Measurements from ENCODE around the gene IMPDH1. TPM values are rescaled to one million over a fixed set of nuclear protein-coding genes. Genes with fewer than 3 reads are reported as not detected.

Gene IMPDH1
- total RNA-seq, 1 experiment from 2014 or later = 57.1 TPM

DNA sequence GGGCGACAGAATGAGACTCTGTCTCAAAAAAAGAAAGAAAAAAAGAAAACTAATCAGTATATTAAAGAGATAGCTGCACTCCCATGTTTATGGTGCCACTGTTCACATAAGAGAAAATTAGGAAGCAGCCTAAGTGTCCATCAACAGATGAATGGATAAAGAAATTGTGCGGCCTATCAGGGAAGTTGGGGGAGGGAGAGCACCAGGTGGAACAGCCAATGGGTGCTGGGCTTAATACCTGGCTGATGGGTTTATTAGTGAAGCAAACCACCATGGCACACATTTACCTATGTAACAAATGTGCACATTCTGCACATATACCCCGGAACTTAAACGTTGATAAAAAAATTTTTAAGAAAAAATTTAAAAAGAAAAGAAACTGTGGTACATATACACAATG is 39.3 kb downstream of the IMPDH1 start:
- Mint-ChIP-seq H3K4me3 (ENCODE audit: low read depth, unreplicated experiment) (no peak overlapping the region), H3K4me1 (ENCODE audit: low read depth, unreplicated experiment) (no peaks in the 10 kb centered on the region), H3K27me3 (ENCODE audit: unreplicated experiment) (peaks cover 62% of the 10 kb centered on the region), H3K9me3 (ENCODE audit: low read depth, unreplicated experiment) (no peaks in the 10 kb centered on the region), H3K36me3 (ENCODE audit: insufficient read depth, unreplicated experiment) (peaks cover 1% of the 10 kb centered on the region), H3K27ac (ENCODE audit: unreplicated experiment) (no peak overlapping the region)
- TF ChIP-seq, protein P1, sequence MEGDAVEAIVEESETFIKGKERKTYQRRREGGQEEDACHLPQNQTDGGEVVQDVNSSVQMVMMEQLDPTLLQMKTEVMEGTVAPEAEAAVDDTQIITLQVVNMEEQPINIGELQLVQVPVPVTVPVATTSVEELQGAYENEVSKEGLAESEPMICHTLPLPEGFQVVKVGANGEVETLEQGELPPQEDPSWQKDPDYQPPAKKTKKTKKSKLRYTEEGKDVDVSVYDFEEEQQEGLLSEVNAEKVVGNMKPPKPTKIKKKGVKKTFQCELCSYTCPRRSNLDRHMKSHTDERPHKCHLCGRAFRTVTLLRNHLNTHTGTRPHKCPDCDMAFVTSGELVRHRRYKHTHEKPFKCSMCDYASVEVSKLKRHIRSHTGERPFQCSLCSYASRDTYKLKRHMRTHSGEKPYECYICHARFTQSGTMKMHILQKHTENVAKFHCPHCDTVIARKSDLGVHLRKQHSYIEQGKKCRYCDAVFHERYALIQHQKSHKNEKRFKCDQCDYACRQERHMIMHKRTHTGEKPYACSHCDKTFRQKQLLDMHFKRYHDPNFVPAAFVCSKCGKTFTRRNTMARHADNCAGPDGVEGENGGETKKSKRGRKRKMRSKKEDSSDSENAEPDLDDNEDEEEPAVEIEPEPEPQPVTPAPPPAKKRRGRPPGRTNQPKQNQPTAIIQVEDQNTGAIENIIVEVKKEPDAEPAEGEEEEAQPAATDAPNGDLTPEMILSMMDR (IDR thresholded peaks at IDR 0.05; ENCODE audit: unreplicated experiment) = no peak
- no TSS peak for BruUV-seq (replicated peaks)
- CTCF ChIA-PET = no interaction called here
- DNase-seq = no peak
- intact Hi-C loops (cut with micrococcal nuclease; ENCODE audit: unreplicated experiment) = no loop called here

DNA sequence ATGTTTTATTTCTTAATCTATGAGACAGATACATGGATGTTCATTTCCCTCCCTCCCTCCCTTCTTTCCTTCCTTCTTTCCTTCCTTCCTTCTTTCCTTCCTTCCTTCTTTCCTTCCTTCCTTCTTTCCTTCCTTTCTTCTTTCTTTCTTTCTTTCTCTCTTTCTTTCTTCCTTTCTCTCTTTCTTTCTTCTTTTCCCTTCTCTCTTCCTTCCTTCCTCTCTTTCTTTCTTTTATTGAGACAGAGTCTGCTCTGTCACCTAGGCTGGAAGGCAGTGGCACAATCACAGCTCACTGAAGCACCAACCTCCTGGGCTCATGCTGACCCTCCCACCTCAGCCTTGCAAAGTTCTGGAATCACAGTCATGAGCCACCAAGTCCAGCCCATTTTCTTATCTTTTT is 42.8 kb downstream of the IMPDH1 start:
- Mint-ChIP-seq H3K4me3 (ENCODE audit: low read depth, unreplicated experiment) (no peak overlapping the region), H3K36me3 (ENCODE audit: insufficient read depth, unreplicated experiment) (peaks cover 5% of the 10 kb centered on the region), H3K27me3 (ENCODE audit: unreplicated experiment) (peaks cover 75% of the 10 kb centered on the region), H3K27ac (ENCODE audit: unreplicated experiment) (no peak overlapping the region), H3K4me1 (ENCODE audit: low read depth, unreplicated experiment) (no peaks in the 10 kb centered on the region), H3K9me3 (ENCODE audit: low read depth, unreplicated experiment) (no peaks in the 10 kb centered on the region)
- intact Hi-C loops (cut with micrococcal nuclease; ENCODE audit: unreplicated experiment) = no loop called here
- BruUV-seq (replicated peaks) = no TSS peak
- CTCF ChIA-PET = no interaction called here
- TF ChIP-seq, protein P1 (IDR thresholded peaks at IDR 0.05; ENCODE audit: unreplicated experiment) = no peak
- DNase-seq = no peak

DNA sequence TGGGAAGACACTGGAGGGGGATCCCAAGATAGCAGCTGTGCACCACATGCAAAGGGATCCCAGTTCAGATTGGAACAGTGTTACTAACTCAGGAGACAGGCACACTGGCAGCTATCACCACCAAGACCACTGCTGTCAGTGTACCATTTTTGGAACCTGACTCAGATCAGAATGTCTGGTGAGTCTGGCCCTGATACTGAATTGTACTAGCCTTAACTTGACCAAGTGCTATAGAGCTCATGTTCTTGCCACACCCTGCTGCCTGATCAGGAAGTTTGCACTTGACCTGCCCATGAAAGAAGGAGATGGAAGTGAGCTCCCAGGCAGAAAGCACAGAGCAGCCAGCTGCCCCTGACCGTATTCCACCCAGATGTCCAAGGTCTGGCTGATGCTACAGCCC is 43.5 kb downstream of the IMPDH1 start:
- CTCF ChIA-PET = no interaction called here
- intact Hi-C loops (cut with micrococcal nuclease; ENCODE audit: unreplicated experiment) = no loop called here

DNA sequence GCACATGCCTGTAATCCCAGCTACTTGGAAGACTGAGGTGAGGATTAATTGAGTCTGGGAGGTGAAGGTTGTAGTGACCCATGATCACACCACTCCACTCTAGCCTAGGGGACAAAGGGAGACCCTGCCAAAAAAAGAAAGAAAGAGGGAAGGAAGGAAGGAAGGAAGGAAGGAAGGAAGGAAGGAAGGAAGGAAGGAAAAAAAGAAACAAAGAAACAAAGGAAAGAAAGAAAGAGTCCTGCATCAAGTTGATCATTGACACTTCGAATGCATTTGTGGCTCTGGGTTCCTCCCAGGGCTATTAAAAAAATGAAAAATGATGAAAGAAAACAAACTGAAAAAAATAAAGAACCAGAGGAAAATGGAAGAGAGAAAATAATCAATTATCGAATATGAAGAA is 44.4 kb downstream of the IMPDH1 start:
- Mint-ChIP-seq H3K4me1 (ENCODE audit: low read depth, unreplicated experiment) (peaks cover 7% of the 10 kb centered on the region), H3K27ac (ENCODE audit: unreplicated experiment) (no peak overlapping the region), H3K27me3 (ENCODE audit: unreplicated experiment) (peaks cover 75% of the 10 kb centered on the region), H3K36me3 (ENCODE audit: insufficient read depth, unreplicated experiment) (peaks cover 11% of the 10 kb centered on the region), H3K4me3 (ENCODE audit: low read depth, unreplicated experiment) (no peak overlapping the region), H3K9me3 (ENCODE audit: low read depth, unreplicated experiment) (no peaks in the 10 kb centered on the region)
- intact Hi-C loops (cut with micrococcal nuclease; ENCODE audit: unreplicated experiment) = no loop called here
- TF ChIP-seq, protein P1 (IDR thresholded peaks at IDR 0.05; ENCODE audit: unreplicated experiment) = no peak
- DNase-seq = no peak
- no TSS peak for BruUV-seq (replicated peaks)
- CTCF ChIA-PET = no interaction called here

More for the DNA sequence above, 43.5 kb downstream of the IMPDH1 start:
- no peak overlapping the region for H3K4me3 Mint-ChIP-seq (ENCODE audit: low read depth, unreplicated experiment)
- peaks cover 75% of the 10 kb centered on the region for H3K27me3 Mint-ChIP-seq (ENCODE audit: unreplicated experiment)
- no TSS peak for BruUV-seq (replicated peaks)
- H3K36me3 Mint-ChIP-seq (ENCODE audit: insufficient read depth, unreplicated experiment) = peaks cover 11% of the 10 kb centered on the region
- TF ChIP-seq, protein P1 (IDR thresholded peaks at IDR 0.05; ENCODE audit: unreplicated experiment) = no peak
- DNase-seq = no peak
- no peak overlapping the region for H3K27ac Mint-ChIP-seq (ENCODE audit: unreplicated experiment)
- H3K9me3 Mint-ChIP-seq (ENCODE audit: low read depth, unreplicated experiment) = no peaks in the 10 kb centered on the region
- H3K4me1 Mint-ChIP-seq (ENCODE audit: low read depth, unreplicated experiment) = no peaks in the 10 kb centered on the region
